WTC11 (cell line): Measurements from ENCODE around the gene HMCN1. TPM values are rescaled to one million over a fixed set of nuclear protein-coding genes. Genes with fewer than 3 reads are reported as not detected.

Experiments
- ATAC-seq: fragments of 200-7000 bp; cut with Tn5 transposase; 2 replicates; pipeline ENCODE4 v1.10.0; 2021; ENCODE audit warnings: mild to moderate bottlenecking, moderate library complexity
- CTCF ChIA-PET: fragments of 300-600 bp; sonication (Branson Sonifier 250); formaldehyde crosslinking; loops from one replicate; lab custom pipeline; 2021; ENCODE audit warnings: antibody characterized with exemption; lab: Charles Lee
- POLR2A ChIA-PET: fragments of 350-600 bp; sonication (Branson Sonifier 250); formaldehyde crosslinking; loops from one replicate; lab custom pipeline; 2021; ENCODE audit warnings: antibody characterized with exemption; lab: Charles Lee
- DNase-seq: peaks from one replicate; pipeline ENCODE4 v3.0.0; 2021; ENCODE audit warnings: low spot score
- H3K27ac Mint-ChIP-seq: 2 replicates; pipeline ENCODE4 v1.8.0; 2021; ENCODE audit warnings: mixed read lengths
- H3K27me3 Mint-ChIP-seq: 2 replicates; pipeline ENCODE4 v1.8.0; 2021; ENCODE audit warnings: low read depth, mild to moderate bottlenecking, moderate library complexity, mixed read lengths
- H3K36me3 Mint-ChIP-seq: 2 replicates; pipeline ENCODE4 v1.8.0; 2021; ENCODE audit warnings: mixed read lengths
- H3K4me1 Mint-ChIP-seq: 2 replicates; pipeline ENCODE4 v1.8.0; 2022; ENCODE audit warnings: mixed read lengths
- H3K4me3 Mint-ChIP-seq: 2 replicates; pipeline ENCODE4 v1.8.0; 2021; ENCODE audit warnings: mild to moderate bottlenecking, moderate library complexity, mixed read lengths
- H3K9me3 Mint-ChIP-seq: 2 replicates; pipeline ENCODE4 v1.8.0; 2021; ENCODE audit warnings: mixed read lengths
- AFF4 ChIP-seq: sonication (generic); formaldehyde crosslinking; IDR thresholded peaks from 2 replicates; pipeline ENCODE4 v1.8.1; 2023; ENCODE audit warnings: mild to moderate bottlenecking, missing genetic modification reagents, borderline replicate concordance
- CTCF ChIP-seq: fragments of 200-600 bp; IDR thresholded peaks from 2 replicates; pipeline ENCODE4 v1.8.0; 2022; ENCODE audit warnings: antibody characterized with exemption
- E2F1 ChIP-seq: sonication (generic); formaldehyde crosslinking; IDR thresholded peaks from 2 replicates; pipeline ENCODE4 v1.8.0; 2022; ENCODE audit warnings: mild to moderate bottlenecking, missing genetic modification reagents
- GRHL2 ChIP-seq: fragments of 250-450 bp; sonication (Bioruptor Pico); IDR thresholded peaks from 2 replicates; pipeline ENCODE4 v1.8.0; 2022; ENCODE audit warnings: mild to moderate bottlenecking, moderate library complexity; ENCODE audit not compliant: insufficient replicate concordance, severe bottlenecking
- HMGXB4 ChIP-seq: sonication (generic); formaldehyde crosslinking; IDR thresholded peaks from 2 replicates; pipeline ENCODE4 v1.8.1; 2023; ENCODE audit warnings: mild to moderate bottlenecking, moderate library complexity, missing genetic modification reagents
- NFATC4 ChIP-seq: fragments of 250-450 bp; sonication (Bioruptor Pico); IDR thresholded peaks from 2 replicates; pipeline ENCODE4 v1.9.0; 2021; ENCODE audit warnings: mild to moderate bottlenecking
- OVOL2 ChIP-seq: fragments of 250-450 bp; sonication (Bioruptor Pico); IDR thresholded peaks from 2 replicates; pipeline ENCODE4 v1.9.0; 2021; ENCODE audit warnings: mild to moderate bottlenecking, borderline replicate concordance
- RELA ChIP-seq: sonication (generic); formaldehyde crosslinking; IDR thresholded peaks from 2 replicates; pipeline ENCODE4 v1.8.1; 2022; ENCODE audit warnings: missing genetic modification reagents, mild to moderate bottlenecking, borderline replicate concordance
- SP1 ChIP-seq: sonication (generic); formaldehyde crosslinking; conservative IDR thresholded peaks from 2 replicates; pipeline ENCODE4 v1.8.1; 2022; ENCODE audit warnings: missing genetic modification reagents
- ZNF263 ChIP-seq: sonication (generic); formaldehyde crosslinking; IDR thresholded peaks from 2 replicates; pipeline ENCODE4 v1.8.1; 2022; ENCODE audit warnings: low read depth, mild to moderate bottlenecking, moderate library complexity, missing genetic modification reagents
- ZNF281 ChIP-seq: sonication (generic); formaldehyde crosslinking; IDR thresholded peaks from 2 replicates; pipeline ENCODE4 v1.8.0; 2023; ENCODE audit warnings: mild to moderate bottlenecking, missing genetic modification reagents
- ZNF532 ChIP-seq: fragments of 250-450 bp; sonication (Bioruptor Pico); IDR thresholded peaks from 2 replicates; pipeline ENCODE4 v1.9.0; 2021; ENCODE audit warnings: mild to moderate bottlenecking, borderline replicate concordance
- ZSCAN18 ChIP-seq: fragments of 250-450 bp; sonication (Bioruptor Pico); IDR thresholded peaks from 2 replicates; pipeline ENCODE4 v2.1.2; 2022; ENCODE audit warnings: mild to moderate bottlenecking, moderate library complexity
- total RNA-seq: library from RNA; stranded (reverse); gene quantifications from 3 replicates; pipeline ENCODE4 v1.2.3, GENCODE V29; 2021

HMCN1 gene
- total RNA-seq, 1 experiment from 2014 or later, result 5.6 TPM

GRCh38 chr1:186142916-186143315 lies 408.7 kb downstream of the HMCN1 start (continued):
- TF ChIP-seq ZSCAN18 (CRISPR knock-in tag), result no peak
- no peak for TF ChIP-seq RELA (CRISPR knock-in tag)
- TF ChIP-seq OVOL2 (CRISPR knock-in tag), result no peak
- no peak for TF ChIP-seq ZNF281
- TF ChIP-seq CTCF, result no peak
- TF ChIP-seq, all 79 proteins: peak for 0

GRCh38 chr1:186143481-186143880 lies 409.3 kb downstream of the HMCN1 start:
- no peak for DNase-seq
- peaks cover 13% of the 10 kb centered on the region for H3K36me3 Mint-ChIP-seq
- TF ChIP-seq SP1 (no peak), E2F1 (CRISPR knock-in tag) (no peak)
- ChIA-PET CTCF (interaction anchor here (1.1 kb wide), 1 partner anchor 12 kb away, joined by 3 read pairs; no protein-coding TSS in a partner anchor), POLR2A (no interaction called here)
- no peaks in the 10 kb centered on the region for H3K27me3 Mint-ChIP-seq
- ATAC-seq, result no peak
- H3K9me3 Mint-ChIP-seq, result peaks cover 17% of the 10 kb centered on the region
- no peak overlapping the region for H3K4me3 Mint-ChIP-seq
- no peak overlapping the region for H3K27ac Mint-ChIP-seq
- peaks cover 5% of the 10 kb centered on the region; the same call in 1 of the 2 replicates for H3K4me1 Mint-ChIP-seq

GRCh38 chr1:186144505-186144904 lies 410.3 kb downstream of the HMCN1 start:
- H3K9me3 Mint-ChIP-seq, result peaks cover 17% of the 10 kb centered on the region
- H3K27me3 Mint-ChIP-seq, result no peaks in the 10 kb centered on the region
- DNase-seq (no peak), ATAC-seq (no peak)
- ChIA-PET POLR2A (no interaction called here), CTCF (no interaction called here)
- peaks cover 13% of the 10 kb centered on the region for H3K36me3 Mint-ChIP-seq
- H3K4me1 Mint-ChIP-seq, result no peaks in the 10 kb centered on the region
- no peak overlapping the region for H3K4me3 Mint-ChIP-seq
- no peak overlapping the region for H3K27ac Mint-ChIP-seq
- TF ChIP-seq RELA (CRISPR knock-in tag) (no peak), NFATC4 (CRISPR knock-in tag) (no peak), GRHL2 (no peak), ZNF263 (no peak), ZNF532 (no peak), AFF4 (CRISPR knock-in tag) (no peak), HMGXB4 (CRISPR knock-in tag) (no peak)
